GM12801 (cell line): ENCODE data around the gene SPDYE1.

Experiments
- CTCF ChIP-seq: IDR thresholded peaks from one replicate; pipeline ENCODE4 v1.5.1; 2011; ENCODE audit warnings: control low read depth; ENCODE audit not compliant: insufficient read length; ENCODE audit errors: extremely low read depth

The SPDYE1 gene

GRCh38 chr7:44050121-44050914 lies 52.6 kb downstream of the SPDYE1 start:
- no peak for TF ChIP-seq CTCF

GRCh38 chr7:44050915-44051560 lies 53.3 kb downstream of the SPDYE1 start:
- no peak for TF ChIP-seq CTCF

DNA sequence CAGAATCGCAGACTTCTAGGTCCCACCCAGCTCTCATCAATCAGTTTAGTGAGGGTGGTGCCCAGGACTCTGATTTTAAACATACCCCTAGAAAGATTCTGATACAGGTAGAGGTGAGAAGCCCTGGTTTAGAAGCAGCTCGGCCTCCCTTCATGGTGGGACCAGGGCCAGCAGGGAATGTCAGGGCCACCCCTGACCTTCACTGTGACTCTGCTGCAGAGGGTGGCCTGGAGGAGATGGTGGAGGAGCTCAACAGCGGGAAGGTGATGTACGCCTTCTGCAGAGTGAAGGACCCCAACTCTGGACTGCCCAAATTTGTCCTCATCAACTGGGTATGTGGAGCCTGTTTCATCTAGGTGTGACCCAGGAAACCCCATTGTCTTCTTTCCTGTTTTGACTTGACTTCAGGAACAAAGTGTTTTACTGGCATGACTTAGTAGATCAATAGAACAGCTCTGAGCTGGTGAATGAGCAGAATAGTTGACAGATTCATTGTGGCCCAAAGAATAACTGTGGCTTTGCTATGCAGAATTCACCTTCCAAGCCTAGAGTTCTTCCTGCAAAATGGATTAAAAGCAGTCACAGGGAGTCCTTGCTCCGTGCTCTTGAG lies 54.0 kb downstream of the SPDYE1 start:
- no peak for TF ChIP-seq CTCF

- no peak for TF ChIP-seq CTCF
These were observed 55.2 kb downstream of the SPDYE1 start for GRCh38 chr7:44052771-44053365.

GRCh38 chr7:44056681-44057080 lies 59.0 kb downstream of the SPDYE1 start:
- no peak for TF ChIP-seq CTCF

- no peak for TF ChIP-seq CTCF
These were observed 59.6 kb downstream of the SPDYE1 start for GRCh38 chr7:44057181-44057848.
